Activated CD4-positive, CD25-positive, alpha-beta regulatory T cell treated with anti-CD3 and anti-CD28 coated beads, Interleukin-2, amount 50 U/mL, for 24 hours (primary cell): ENCODE measurements around the gene VPS52.
"Not testable (repeated sequence)": the region's sequence is repeated elsewhere in the genome, so short reads cannot be mapped to it uniquely, and the experiment has no call there.

Experiments used
- ATAC-seq, 2 donors: fragments of 150-1000 bp; cut with Tn5 transposase; one replicate each; pipeline ENCODE4 v1.10.0; 2021; ENCODE audit warnings: mild to moderate bottlenecking in 1 of 2, moderate library complexity in 1 of 2

The VPS52 gene

DNA sequence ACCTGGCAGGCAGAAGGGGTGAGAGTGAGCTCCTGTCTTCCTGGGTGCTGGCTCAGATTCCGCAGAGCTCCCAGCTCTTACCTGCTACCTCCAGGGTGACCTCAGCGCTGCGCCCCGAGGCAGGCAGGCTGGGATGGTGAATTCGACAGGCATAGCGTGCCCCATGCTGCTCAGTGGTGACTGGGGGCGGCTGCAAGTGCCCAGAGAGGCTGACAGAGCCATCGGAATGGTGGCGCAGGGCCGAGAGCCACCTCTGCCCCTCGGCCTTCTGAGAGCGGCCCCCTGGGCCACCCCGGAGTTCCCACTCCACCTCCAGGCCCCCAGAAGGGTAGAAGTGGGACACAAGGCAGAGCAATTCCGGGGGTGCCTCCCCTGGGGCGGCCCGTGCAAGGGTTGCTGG, 32.5 kb upstream of the VPS52 start:
- ATAC-seq: no peak

DNA sequence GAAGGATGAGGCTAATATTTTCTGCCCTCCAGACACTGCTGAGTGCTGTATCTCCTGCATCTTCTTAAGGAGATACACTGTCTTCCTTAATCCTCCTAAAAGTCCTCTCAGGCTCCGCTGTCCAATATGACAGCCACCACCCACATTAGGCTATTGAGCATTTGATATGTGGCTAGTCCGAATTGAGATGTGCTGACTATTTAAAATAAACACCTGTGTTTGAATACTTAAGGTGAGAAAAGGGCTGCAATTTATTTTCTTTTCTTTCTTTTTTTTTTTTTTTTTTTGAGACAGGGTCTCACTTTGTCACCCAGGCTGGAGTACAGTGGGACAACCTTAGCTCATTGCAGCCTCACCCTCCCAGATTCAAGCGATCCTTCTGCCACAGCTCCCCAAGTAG, 30.2 kb upstream of the VPS52 start:
- no peak for ATAC-seq

DNA sequence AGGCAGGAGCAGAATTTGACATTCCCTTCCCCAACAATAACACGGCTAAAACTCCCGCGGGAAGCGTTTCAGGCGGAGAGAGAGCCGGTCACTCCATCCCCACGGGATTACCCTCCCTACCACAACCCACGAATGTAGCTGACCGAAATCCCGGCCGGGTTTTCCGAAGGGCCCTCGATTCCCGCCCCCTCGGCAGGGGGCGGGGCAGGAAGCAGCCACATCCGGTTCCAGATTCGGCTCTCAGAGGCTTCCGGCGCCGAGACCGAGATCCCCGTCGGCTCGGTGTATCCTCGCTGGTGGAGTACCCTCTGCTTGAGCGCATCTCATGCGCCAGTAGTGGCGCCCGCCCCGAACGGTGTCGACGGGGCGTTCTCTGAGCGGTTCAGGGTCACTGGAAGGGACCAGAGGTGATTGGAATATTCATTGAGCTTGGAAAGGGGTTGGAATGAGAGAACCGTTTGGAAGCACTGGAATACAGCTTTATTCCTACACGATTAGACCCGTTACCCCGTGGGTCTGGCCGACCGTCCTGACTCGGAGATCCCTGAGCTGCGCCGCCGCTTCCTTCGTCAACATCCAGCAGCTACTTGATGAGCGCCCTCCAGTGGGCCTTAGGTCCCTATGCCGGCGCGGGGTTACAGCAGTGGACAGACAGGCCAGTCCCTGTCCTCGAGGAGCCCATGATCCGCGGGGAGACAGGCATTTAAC, 27.7 kb upstream of the VPS52 start:
- peak; percentile 85 for ATAC-seq

DNA sequence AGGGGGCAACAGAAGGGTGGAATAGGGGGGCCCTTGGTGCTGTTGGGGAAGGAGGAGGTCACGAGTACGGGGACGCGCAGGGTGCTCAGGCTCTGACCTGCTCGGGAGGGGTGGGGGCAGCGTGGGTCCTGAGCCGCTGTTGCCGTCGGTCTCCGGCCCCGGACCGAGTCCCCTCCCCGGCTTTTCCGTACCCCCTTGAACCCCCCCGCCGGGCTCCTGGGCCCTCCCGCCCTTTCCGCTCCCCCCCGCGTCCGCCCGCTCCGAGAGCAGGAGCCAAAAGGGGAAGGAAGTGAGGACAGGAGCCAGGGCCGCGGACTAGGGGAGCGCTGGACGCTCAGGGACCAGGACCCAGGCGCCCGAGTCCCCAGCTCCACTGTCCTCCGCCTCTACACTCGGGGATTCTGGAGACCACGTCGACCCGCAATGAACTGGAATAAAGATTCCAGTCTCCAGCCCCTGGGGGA, 27.1 kb upstream of the VPS52 start, which contains the start of gene RGL2:
Gene RGL2, minus strand, starts transcription at position 170 of the 464 bp plus-strand sequence. CDS start 332 bp downstream, outside the sequence.
- ATAC-seq: peak; percentile 28 to 44

DNA sequence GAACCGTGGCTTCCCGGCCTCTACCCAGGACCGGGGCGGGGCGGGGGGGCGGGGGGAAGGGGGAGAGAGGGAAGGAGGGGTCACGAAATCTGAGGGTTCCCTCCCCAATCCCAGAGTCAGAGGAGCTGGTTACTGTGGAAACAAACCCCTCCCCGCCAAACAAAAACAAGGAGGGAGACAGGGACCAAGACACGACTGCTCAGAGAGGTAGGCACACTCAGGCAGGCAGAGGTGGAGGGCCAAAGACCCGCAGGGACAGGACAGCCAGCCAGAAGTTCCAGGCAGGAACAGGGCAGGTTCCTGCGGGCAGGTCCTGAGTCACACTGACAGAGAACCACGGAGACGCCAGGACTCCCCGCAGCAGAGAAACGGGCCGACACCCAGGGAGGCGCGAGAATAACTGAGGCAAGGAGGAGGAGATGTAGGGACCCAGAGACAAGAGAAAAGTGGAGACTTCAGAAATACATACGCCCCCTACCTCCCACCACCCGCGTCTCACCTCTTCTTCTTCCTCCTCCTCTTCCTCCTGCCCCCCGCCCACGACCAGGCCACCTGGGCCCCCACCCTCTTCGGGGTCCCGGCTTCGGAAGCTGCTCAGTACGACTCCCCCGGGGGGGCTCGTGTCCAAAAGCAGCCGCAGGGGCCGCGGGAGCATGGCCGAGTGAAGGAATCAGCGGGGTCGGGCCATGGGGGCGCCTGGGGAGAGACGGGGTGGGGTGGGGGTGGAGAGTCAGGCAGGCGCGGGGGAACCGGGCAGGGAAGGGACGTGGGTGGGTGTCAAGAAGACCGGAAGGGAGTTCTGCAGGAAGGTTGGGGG, 26.5 kb upstream of the VPS52 start:
- ATAC-seq: peak; percentile 23 to 34

DNA sequence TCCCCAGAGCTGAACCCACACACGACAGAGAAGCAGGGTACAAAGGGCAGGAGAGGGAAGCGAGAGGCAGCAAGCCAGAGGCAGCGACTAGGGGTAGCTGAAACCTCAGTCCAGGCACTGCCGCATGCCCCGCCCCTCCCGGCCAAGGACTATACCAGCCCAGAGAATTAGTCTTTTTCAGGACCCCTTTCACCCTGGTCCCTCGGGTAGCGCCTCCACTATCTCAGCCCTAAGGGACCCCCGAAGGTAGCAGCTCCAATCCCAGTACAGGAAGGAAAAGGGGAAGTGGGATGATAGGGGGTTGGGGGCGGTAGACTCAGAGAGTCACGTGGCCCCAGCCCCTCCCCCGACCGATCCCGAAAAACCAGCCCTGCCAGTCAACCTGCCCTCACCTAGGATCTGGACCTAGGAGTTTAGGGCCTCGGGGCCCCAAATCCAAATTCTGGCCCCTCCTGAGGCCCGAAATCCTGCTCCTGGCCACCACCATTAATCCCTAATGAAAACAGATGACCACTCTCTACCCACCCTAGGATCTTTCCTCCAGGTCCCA, 25.8 kb upstream of the VPS52 start:
- no peak for ATAC-seq

DNA sequence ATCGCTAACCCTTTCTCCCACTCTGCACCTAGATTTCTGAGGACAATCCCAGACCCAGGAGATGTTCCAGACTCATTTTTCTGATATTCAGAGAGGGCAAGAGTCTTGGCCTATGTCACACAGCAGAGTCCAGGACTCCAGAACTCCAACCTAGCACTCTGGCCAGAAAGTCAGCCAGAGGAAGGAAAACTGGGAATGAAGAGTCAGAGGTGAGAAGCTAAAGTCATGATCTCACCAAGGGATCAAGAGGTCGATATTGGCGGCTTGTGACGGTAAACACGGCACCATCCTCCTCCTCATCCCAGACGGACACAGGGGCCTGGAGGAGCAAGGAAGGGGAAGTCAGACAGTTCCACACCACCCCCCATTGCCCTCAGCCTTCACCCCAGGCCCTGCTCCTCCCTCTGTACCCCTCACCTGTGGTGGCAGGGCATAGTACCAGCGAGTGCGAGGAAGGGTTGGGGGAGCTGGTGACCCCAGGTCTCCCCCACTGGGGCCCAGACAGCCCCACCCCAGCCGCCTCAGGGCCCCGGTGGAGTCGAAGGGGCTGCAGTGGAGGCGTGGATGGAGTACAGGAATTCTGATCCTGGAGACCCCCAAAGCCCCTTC, 25.2 kb upstream of the VPS52 start:
- ATAC-seq: no peak

DNA sequence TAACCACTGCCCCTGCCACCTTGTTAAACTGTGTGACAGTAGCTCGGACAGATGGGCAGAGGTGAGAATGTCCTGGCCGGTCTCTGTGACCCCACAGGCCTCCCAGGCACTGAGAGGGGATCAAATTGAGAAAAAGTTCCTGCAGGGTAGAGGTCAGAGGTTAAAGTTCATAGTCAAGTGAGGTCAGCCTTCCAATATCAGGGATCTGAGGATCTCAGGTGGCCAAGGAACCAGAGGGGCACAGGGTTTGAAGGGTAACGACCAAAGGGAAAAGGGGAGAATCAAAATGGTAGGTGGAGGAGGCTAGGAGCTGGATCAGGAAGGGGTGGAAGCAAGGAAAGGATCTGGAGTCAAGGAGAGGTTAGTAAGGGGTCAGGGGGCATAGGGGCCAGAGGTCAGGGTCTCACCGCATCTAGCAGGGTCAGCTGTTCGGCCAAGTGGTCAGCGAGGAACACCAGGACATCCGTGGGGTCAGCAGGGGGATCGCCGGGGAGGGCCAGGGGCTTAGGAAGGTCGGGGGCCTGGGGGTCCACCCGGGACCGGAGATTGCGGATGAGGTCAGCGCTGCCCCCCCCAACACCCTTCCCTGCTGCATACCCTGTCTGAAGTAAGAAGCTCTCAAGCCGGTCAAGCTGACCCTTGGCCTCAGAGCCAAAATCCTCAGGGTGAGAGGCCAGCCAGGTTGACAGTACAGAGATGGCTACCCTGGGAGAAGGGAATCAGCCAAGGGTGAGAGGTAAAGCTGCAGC, 24.1 kb upstream of the VPS52 start:
- no peak for ATAC-seq

DNA sequence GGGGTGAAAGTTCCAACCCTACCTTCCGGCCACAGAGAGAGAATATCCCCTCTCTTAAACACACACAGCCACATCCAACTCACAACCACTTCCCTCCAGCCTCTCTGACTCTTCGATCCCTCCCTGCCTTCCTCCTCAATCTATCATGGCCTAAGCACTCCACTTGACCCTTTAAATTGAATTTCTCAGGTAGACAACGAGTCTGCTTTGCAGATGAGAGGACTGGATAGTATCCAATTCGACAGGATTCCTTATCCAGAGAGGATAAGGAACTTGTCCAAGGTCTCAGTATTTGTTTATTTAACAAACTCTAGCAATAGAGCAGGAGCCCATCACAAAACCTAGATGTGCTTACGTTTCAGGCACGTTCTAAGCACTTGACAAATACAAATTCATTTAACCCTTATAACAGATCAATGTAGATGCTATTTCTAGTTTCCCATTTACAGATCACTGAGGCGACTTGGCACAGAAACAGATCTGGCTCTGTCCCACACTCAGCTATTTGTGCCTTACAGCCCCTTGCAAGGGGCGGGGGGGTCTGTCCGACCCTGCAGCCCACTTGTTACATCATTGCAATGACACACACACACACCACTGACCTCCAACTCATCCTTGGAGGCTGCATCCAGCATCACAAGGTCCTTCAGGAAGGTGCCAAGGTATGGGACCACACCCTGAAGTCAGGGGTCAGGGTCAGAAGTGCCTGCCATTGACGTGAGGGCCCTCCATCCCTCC, 22.6 kb upstream of the VPS52 start:
- ATAC-seq: no peak

DNA sequence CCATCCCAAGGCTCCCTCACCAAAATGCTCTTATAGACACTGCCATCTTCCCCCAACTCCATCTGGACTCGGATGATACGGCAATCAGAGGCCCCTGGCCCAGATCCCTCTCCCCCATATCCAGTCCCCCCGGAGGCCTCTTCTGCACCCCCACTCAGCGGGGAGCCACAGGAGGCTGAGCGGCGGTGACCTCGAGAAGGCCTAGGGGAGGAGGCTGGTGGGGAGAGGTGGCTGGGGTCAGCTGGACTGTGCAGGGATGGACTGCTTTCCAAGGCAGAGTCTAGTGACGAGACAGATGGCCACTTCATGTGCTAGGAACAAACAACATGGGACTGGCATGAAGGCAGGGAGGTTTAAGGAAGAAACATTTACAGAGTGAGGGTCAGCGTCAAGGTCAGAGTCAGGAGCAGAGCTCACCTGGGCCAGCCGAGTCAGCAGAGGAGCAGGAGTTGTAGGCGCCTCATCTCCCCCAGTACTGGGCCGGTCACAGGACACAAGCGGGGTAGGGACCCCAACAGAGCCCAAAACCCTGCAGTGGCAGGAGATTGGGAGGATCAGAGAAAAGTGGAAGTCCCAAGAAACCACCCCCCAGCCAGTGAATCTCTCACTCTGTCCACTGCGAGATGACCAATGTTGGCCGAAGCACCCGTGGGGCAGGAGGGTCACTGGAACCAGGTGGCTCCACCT, 21.5 kb upstream of the VPS52 start:
- no peak for ATAC-seq

DNA sequence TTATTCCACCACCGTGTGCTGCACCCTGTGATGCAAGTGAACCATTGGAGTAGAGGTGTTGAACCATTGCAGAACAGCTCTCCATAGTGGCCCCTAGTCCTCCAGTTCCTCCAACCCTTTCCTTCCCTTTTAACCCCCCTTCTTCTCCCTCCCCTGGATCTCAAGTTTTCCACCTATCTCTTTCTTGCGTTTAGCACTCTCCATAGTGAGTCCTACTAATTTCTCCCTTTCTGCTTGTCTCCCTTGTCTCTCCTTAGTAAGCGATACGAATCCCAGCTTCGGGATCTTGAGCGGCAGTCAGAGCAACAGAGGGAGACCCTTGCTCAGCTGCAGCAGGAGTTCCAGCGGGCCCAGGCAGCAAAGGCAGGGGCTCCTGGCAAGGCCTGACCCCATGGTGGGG, 18.8 kb upstream of the VPS52 start:
- no peak for ATAC-seq

DNA sequence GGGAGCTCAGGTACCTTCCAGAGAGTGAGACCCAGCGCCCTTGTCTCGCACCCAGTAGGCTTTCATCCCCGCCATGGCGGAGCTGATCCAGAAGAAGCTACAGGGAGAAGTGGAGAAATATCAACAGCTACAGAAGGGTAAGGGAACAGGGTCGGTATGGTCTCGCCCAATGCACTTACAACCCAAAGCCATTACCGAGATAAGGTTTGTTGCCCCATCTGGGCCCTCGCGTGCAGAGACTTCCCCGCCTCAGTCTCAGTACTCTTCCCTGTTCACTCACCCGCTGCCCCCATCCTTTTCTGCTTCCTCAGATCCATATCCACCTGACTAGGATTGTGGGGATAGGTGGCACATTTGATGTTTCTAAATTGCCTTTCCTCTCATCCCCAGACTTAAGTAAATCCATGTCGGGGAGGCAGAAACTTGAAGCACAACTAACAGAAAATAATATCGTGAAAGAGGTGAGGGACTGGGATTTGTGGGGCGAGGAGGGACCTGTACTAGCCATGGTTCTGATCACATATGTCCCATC, 18.2 kb upstream of the VPS52 start:
- ATAC-seq: peak; percentile 1 to 6

DNA sequence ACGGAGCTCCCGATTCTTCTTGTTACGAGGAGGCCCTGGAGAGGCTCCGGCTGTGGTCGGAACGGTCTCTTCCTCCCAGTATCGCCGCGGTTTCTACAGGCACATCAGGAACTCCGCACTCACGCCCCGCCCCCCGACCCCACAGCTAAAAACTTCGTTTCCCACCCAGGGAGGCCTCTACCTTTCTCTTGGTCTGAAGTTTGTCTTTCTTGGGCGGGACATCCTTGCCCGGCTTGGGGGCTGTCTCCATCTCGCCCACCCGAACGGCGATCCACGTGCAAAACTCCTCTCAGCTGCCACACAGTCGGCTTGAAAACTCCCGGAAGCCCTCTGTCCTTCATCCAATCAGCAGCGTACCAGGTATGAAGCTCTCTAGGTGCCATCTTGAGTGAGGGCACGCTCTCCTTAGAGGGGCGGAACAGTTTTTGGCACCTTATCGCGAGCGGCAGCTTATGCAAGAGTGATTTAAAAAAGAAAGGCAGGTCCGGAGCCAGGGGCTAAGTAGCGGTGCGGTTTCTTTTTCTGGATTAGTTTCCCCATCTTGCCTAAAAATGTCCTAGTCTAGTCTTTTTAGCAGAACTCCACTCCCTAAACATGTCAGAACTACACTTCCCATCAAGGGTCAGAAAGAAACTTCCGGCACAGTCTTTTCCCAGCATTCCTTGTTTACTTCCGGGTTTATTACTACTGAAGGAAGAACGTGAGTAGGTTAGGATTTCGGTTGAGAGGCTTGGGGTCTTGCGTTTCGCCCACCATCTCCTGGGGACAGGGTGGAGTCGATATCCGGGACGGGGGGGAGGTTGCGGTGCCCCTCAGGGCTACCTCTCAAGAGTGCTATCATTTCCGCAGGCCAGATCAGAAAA, 17.5 kb upstream of the VPS52 start, which contains the start of the genes PFDN6 and WDR46:
Gene PFDN6, plus strand, starts transcription at position 681 of the 863 bp plus-strand sequence. CDS start 256 bp downstream, outside the sequence.
Gene WDR46, minus strand, starts transcription at position 319 of the 863 bp plus-strand sequence. Its CDS starts 69 bp downstream, at position 250.
- ATAC-seq: peak; percentile 97 to 98

DNA sequence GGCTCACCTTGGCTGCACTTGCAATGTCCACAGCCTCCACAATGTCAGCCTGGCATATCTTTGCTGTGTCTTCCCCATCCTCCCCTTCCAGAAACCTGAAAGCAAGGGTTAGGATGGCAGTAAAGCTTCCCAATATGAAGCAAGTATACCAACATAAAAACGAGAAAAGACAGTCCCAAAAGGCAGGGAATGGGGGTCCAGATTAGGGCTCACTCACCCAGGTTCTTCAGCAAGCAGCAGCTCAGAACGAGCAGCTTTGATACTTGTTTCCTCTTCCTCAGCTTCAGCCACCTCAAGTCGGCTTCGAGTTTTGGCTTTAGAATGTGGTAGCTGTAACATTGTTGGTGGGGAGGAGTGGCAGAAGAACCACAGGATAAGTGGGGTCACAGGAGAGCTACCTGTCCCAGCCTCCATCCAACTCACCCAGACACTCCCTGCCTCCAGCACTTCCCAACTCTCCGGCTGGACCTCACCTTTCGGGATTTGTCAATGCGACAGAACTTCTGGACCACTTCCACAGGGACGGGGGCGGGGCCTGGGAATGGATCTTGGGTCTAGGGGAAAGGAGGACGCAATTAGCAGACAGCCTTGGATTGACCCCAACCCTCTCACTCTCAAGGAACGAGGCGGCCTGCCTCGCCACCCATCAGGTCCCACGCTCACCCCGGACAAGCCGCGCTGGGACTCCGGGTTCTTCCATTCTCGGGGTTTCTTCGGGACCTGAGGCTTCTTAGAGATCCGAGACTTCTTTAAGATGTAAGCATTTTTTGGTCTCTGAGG, 16.7 kb upstream of the VPS52 start:
- ATAC-seq: no peak

DNA sequence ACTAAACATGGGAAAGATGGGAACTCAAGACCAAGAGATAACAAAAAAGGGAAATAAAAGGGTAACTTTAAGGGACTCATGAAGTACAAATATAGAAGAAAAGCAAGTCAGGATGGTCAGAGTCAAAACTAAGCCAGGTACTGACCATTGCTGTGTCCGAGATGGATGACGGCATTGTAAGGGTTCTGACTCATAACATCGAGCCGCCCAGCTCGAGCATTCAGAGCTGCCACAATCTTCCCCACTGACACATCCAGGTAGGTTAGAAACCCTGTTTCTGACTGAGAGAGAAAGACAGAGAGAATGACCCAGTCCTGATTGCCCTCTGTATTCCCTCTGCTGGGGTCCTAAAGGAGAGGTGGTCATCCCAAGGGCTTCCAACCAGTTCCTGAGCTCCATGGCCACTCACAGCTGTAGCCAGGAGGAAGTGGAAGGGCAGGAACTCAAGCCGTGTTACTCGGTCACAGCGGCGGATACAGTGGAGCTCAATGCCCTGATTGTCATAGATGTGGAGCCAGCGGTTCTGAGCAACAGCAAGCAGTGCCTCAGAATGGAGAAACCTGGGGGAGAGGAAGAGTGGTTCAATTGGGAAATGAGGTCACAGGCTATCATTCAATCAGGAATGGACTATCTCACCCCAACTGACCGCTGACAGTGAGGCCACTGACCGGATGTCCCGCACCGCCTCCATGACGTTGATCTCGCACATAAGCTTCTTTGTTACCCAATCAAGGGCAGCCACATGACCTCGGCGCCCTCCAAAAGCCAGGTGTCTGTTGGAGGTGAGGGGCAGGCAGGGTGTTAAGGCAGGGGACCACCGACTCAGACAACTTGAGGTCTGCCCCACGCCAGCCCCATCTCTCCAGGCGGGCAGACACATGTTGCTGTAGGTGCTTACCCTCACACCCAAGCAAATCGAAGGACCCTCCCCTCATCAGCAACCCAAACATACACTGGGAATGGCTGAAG, 15.6 kb upstream of the VPS52 start:
- no peak for ATAC-seq

DNA sequence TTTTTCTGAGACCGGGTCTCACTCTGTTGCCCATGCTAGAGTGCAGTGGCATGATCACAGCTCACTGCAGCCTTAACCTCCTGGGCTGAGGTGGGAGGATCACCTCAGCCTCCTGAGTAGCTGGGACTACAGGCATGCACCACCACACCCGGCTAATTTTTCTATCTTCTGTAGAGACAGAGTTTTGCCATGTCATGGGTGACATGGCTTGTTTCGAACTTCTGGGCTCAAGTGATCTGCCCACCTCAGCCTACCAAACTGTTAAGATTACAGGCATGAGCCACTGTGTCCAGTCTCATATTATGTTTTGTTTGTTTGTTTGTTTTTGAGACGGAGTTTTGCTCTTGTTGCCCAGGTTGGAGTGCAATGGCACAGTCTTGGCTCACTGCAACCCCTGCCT, 13.5 kb upstream of the VPS52 start:
- ATAC-seq: not testable (repeated sequence)

DNA sequence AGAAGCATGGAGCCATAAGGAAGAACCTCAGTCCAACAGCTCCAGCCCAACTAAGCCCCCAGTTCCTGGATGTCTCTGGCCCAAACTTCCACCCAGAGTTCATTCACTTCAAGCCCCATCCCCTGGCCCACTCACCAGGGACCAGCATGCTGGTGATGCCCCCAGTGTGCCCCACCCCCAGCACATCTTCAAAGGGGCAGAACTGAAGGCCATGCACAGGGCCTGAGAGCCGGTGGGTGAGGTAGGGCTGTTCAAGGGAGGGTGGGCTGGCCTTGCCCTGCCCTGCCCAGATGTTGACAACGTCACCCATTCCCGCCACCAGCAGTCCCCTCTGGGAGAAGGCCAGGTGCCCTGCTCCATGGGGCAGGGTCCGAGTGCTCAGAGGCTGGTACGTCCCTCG, 8.9 kb upstream of the VPS52 start:
- no peak for ATAC-seq
